SJCRH30 (cell line): ENCODE data around the gene MAP7D1. TPM values are rescaled to one million over a fixed set of nuclear protein-coding genes. Genes with fewer than 3 reads are reported as not detected.
A peak's percentile ranks its signal among the peaks of the same experiment; 100 is the strongest.

Experiments
- DNase-seq, 2 experiments: peaks; one replicate each; pipeline ENCODE4 v3.0.0-alpha.2; 2015 to 2020
- H3K27ac ChIP-seq: fragments of 250-450 bp; sonication (Bioruptor Pico); 2 replicates; pipeline ENCODE4 v1.5.1; 2020; ENCODE audit warnings: mild to moderate bottlenecking, moderate library complexity
- H3K27me3 ChIP-seq: fragments of 250-450 bp; sonication (Bioruptor Pico); 2 replicates; pipeline ENCODE4 v1.5.1; 2020; ENCODE audit warnings: mild to moderate bottlenecking, moderate library complexity
- H3K36me3 ChIP-seq: fragments of 250-450 bp; sonication (Bioruptor Pico); 2 replicates; pipeline ENCODE4 v1.5.1; 2020; ENCODE audit warnings: mild to moderate bottlenecking, moderate library complexity
- H3K4me1 ChIP-seq: fragments of 250-450 bp; sonication (Bioruptor Pico); 2 replicates; pipeline ENCODE4 v1.5.1; 2020; ENCODE audit warnings: mild to moderate bottlenecking, moderate library complexity
- H3K4me3 ChIP-seq: fragments of 250-450 bp; sonication (Bioruptor Pico); 2 replicates; pipeline ENCODE4 v1.5.1; 2020; ENCODE audit warnings: mild to moderate bottlenecking, moderate library complexity
- H3K9me3 ChIP-seq: fragments of 250-450 bp; sonication (Bioruptor Pico); replicated peaks from 2 replicates; pipeline ENCODE4 v1.5.1; 2020; ENCODE audit warnings: mild to moderate bottlenecking, moderate library complexity
- total RNA-seq: library from RNA; depleted of rRNA; stranded (reverse); fragments of >200 nt; shearing (Covaris generic); gene quantifications from 2 replicates; pipeline ENCODE4 v1.2.3, GENCODE V29; 2014

The MAP7D1 gene
- total RNA-seq, 1 experiment from 2014 or later, result 96.2 TPM

DNA sequence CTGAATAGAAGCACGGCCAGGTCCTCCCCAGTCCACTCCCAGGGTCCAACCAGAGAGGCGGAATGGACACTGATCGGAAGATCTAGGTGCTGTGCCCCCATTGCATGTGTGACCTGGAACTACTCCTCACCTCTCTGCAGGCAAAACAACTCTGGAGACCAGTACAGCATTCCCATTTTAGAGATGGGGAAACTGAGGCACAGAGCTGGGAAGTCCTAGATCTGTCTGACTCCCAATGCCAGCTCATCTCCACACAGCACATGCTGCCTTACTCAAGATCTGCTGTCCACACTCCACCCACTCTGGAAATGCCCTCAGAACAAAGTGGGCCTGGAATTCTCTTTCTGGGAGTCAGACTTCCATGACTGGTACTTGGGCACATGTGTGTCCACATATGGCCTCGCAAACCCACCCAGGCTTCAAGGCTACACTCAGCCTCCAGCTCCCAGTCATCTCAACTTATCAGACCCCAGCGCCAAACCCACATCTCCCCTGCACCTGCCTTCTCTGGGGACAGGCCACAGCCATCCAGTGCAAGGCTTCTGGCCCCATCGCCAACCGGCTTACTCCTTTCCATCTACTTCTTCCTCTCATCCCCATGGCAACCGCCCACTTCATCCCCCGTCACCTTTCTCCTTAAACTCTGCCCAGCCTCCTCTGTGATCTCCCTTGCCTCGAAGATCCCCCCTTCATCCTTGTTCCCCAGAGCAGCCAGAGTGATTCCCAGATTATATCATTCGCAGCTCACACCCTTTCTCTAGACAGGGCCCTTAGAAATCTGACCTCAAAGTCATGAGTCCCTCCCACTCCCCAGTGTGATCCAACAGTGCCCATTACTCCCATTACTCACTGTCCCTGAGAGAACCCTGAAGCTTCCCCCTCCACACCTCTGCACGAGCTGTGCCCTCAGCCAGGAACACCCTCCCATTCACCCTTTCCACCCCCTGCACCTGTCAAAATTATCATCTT lies 33.6 kb upstream of the MAP7D1 start:
- DNase-seq, result no peak
- Histone ChIP-seq H3K9me3 (no peaks in the 10 kb centered on the region), H3K27me3 (peaks cover 3% of the 10 kb centered on the region; the same call in 1 of the 2 replicates), H3K4me1 (peaks cover 50% of the 10 kb centered on the region), H3K36me3 (no peaks in the 10 kb centered on the region), H3K27ac (no peak overlapping the region), H3K4me3 (no peak overlapping the region)

DNA sequence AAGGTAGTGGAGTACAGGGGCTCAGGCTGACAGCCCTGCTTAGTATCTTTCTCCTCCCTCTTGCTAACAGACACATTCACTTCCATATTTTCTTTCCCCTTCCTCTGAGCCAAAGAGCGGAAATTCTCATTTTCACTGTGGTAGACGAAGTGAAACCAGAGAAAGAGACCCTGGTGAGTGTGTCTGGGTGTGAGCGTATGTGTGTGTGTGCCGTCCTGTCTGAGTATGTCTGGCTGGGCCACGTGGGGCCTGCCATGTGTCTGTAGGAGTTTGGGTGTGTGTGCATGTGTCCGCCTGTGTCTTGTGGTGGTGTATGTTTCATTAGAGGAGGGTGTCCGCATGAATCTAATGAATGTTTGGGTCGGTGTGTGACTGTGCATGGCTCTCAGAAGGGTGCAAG lies 32.6 kb upstream of the MAP7D1 start:
- Histone ChIP-seq H3K4me3 (no peak overlapping the region), H3K27me3 (peaks cover 3% of the 10 kb centered on the region; the same call in 1 of the 2 replicates), H3K4me1 (peaks cover 53% of the 10 kb centered on the region), H3K9me3 (no peaks in the 10 kb centered on the region), H3K36me3 (no peaks in the 10 kb centered on the region), H3K27ac (no peak overlapping the region)
- DNase-seq, result no peak

DNA sequence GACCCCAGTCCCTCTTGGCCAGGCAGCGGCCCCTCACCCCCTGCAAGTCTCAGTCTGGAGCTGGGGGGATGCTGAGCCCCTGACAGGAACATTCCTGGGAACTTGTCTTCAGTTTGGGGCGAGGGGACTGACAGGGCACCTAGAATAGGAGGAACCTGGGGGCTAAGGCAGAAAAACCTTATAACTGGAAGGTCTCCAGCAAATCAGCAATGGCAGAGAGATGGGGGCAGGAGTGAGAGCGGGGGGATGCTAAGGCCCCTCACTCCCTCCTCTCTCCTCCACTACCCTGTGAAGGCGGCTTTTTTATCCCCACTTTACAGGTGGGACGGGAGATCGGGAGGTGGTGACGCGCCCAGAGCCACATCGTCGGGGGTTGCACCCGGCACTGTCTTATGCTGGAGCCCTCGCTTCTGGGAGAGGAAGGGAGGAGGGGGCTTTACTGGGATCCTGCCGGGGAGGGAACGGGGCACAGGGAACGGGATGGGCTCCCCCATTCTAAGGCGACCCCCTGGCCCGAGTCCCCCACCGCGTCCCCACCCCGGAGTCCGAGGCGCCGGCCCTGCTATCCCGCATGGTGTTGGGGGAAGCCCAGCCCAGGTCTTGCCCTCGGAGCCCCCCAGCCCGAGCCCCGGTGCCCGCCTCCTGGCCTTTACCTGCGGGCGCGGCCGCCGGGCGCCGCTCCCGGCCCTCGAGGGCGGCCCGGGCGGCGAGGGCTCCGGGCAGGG lies 31.4 kb upstream of the MAP7D1 start:
- Histone ChIP-seq H3K27me3 (peaks cover 3% of the 10 kb centered on the region; the same call in 1 of the 2 replicates), H3K4me1 (peaks cover 44% of the 10 kb centered on the region), H3K4me3 (no peak overlapping the region), H3K36me3 (no peaks in the 10 kb centered on the region), H3K9me3 (no peaks in the 10 kb centered on the region), H3K27ac (no peak overlapping the region)
- DNase-seq, result no peak

DNA sequence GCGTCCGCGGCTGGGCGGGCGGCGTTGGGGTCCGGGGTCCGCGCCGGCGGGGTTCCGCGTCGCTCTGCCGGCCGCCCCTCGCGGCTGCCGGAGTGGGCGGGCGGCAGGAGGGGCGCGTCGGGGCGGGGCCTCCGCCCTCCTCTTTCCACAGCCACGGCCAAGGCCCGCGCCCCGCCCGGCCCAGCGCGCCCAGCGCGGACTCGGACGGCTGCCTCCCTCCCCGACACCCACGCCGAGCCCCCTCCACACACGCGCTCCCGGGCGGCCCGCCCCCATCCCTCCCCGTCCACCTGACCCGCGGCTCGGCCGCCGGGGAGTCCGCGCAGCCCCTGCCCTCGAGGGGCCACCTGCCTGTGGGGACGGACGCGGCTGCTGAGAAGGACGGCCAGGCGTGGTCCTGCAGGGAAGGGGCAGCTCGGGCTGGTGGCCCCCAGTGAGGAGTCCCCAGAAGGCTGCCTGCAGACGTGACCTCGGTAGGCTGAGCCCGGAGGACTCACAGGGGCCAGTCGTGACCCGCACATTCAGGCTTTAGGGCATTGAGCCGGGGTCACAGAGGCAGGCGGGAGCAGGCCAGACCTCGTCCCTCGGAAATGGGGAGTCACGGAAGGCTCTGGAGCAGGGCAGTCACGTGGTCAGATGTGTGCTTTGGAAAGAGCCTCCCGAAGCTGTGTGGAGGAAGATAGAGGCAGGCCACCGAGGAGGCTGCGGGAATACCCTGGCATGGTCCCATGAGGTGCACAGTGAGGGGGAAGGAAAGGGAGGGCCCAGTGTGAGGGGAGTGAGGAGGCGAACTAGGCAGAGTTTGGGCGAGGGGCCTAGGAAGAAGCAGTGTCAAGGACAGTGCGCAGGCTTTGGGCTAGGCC lies 30.6 kb upstream of the MAP7D1 start, which contains the start of gene COL8A2:
TSS of gene COL8A2 (minus strand) at position 94 of the 863 bp plus-strand sequence. CDS start 24,980 bp downstream, outside the sequence.
- DNase-seq, result no peak
- no peaks in the 10 kb centered on the region for H3K9me3 ChIP-seq
- H3K4me3 ChIP-seq, result no peak within 1 kb of the TSS
- H3K4me1 ChIP-seq, result peaks cover 37% of the 10 kb centered on the region
- H3K27me3 ChIP-seq, result peaks cover 3% of the 10 kb centered on the region; the same call in 1 of the 2 replicates
- H3K36me3 ChIP-seq, result no peaks in the 10 kb centered on the region
- H3K27ac ChIP-seq, result no peak within 1 kb of the TSS

DNA sequence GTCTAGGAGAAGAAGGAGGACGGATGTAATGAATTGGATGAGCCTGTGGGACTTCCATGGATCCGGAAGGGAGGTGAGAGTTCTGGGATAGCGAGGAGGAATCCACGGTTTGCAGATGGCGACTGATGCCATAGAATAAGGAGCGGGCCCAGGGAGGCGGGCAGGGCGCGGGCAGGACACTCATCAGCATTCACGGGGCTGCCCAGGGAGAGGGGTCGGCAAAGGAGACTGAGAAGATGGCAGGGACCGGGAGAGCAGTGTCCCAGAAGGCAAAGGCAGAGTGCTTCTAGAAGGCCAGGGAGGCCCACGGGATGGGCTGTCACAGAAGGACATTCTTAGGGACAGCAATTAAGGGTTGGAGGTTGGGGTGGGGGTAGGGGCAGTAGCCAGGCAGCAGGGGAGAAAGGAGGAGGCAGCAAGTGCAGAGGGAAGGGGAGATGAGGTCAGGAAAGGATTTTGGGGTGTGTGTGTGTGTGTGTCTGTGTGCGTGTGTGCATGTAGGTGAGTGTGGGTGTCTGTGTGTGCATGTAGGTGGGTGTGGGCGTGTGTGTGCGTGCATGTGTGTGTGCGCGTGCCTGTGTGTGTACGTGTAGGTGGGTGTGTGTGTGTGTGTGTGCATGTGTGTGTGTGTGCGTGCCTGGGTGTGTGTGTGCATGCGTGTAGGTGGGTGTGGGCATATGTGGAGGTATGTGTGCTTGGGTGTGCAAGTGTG lies 29.8 kb upstream of the MAP7D1 start:
- no peaks in the 10 kb centered on the region for H3K9me3 ChIP-seq
- no peak overlapping the region for H3K27ac ChIP-seq
- no peaks in the 10 kb centered on the region for H3K36me3 ChIP-seq
- H3K4me1 ChIP-seq, result peaks cover 37% of the 10 kb centered on the region
- H3K27me3 ChIP-seq, result peaks cover 3% of the 10 kb centered on the region; the same call in 1 of the 2 replicates
- no peak overlapping the region for H3K4me3 ChIP-seq
- no peak for DNase-seq

DNA sequence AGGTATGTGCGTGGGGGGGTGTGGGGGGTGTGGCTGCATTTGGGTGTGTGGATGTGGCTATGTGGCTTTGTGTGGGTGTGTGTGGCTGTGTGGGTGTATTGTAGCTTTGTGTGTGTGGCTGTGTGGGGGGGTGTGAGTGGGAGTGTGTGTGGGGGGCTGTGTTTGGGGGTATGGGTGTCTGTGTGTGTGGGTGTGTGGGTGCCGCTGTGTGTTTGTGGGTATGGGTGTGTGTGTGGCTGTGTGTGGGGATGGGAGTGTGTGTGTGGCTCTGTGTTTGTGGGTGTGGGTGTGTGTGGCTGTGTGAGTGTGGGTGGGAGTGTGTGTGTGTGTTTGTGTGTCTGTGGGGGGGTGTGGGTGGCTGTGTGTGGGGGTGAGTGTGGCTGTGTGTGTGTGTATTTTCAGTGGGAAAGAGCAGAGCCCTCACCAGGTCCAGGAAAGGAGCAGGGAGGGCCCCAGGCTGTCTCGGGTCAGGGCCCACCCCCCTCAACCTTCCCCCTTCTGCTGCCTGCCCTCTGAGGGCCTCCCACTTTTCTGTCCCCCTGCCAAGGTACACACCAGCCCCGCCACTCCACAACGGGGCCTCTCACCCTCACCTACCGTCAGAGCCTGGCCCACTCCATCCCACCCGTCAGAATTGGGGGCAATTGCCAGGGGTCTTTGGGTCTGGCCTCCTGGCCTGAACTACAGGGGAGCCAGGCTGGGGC lies 29.0 kb upstream of the MAP7D1 start:
- Histone ChIP-seq H3K27ac (no peak overlapping the region), H3K36me3 (no peaks in the 10 kb centered on the region), H3K9me3 (no peaks in the 10 kb centered on the region), H3K27me3 (peaks cover 3% of the 10 kb centered on the region; the same call in 1 of the 2 replicates), H3K4me1 (peaks cover 37% of the 10 kb centered on the region), H3K4me3 (no peak overlapping the region)
- DNase-seq, result no peak

DNA sequence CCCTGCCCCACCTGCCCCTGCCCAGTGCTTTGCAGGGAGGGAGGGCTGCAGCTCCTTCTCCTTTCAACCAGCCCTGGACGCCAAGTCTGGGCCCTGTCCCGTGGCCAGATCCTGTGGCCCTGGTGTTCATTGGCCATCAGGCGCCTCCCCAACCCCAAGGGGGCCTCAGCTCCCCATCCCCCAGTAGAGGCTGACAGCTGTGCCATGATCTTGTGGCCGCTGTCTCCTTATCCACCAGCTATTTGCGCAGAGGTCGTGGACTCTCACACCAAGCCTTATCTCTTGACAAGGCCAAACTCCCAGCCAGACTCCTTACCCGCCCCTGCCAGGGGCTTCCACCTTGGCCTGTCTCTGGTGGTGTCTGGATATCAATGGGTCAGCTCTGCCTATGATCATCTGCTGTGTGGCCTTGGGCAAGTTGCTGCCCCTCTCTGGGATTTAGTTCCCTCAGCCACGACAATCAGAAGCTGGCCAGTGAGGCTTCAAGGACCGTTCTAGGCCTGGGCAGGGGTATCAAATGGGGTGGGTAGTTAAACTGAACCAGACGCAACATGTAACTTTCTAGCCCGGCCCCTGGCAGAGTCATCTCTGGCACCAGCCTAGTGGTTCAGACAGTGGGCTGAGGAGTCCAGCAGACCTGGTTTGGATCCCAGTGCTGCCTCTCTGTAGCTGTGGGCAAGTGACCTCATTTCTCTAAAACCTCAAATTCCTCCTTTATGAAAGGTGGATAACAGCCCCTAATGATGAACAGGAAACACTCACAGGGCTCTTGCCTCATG lies 27.6 kb upstream of the MAP7D1 start:
- Histone ChIP-seq H3K27me3 (peaks cover 3% of the 10 kb centered on the region; the same call in 1 of the 2 replicates), H3K4me1 (peaks cover 26% of the 10 kb centered on the region), H3K9me3 (no peaks in the 10 kb centered on the region), H3K27ac (peak overlapping the region; percentile 26), H3K36me3 (no peaks in the 10 kb centered on the region), H3K4me3 (no peak overlapping the region)
- peak; percentile 50 to 58 for DNase-seq

DNA sequence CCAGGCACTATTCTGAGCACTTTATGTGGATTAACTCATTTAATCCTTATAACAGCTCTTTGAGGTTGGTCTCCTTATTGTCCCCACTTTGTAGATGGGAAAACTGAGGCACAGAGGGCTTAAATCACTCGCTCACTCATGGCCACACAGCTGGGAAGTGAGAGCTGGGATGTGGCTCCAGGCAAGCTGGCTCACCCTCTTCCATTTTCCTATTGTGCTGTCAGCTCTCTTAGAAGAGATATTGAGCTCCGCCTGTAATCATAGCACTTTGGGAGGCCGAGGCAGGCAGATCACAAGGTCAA lies 27.1 kb upstream of the MAP7D1 start:
- DNase-seq, result no peak
- H3K27ac ChIP-seq, result peak overlapping the region; percentile 26; the same call in 1 of the 2 replicates
- H3K4me1 ChIP-seq, result peaks cover 20% of the 10 kb centered on the region
- H3K27me3 ChIP-seq, result peaks cover 3% of the 10 kb centered on the region; the same call in 1 of the 2 replicates
- H3K4me3 ChIP-seq, result no peak overlapping the region
- no peaks in the 10 kb centered on the region for H3K9me3 ChIP-seq
- no peaks in the 10 kb centered on the region for H3K36me3 ChIP-seq

DNA sequence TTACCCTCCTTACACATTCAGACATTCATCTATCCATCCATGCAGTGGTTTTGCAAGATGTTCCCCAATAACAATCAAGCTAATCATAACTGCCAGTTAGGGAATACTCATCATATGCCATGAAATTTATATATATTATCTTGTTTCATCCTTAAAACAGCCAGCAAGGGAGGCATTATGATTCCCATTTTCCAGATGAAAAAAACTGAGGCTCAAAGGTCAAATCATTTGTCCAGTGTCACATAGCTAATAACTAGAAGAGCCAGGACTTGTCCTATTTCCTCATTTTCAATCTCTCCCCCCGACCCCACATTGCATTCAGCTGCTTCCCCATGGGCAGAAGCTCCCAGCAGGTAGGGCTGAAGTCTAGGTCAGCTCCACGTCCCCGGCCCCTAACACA lies 23.9 kb upstream of the MAP7D1 start:
- no peak overlapping the region for H3K4me3 ChIP-seq
- no peak for DNase-seq
- no peaks in the 10 kb centered on the region for H3K27me3 ChIP-seq

DNA sequence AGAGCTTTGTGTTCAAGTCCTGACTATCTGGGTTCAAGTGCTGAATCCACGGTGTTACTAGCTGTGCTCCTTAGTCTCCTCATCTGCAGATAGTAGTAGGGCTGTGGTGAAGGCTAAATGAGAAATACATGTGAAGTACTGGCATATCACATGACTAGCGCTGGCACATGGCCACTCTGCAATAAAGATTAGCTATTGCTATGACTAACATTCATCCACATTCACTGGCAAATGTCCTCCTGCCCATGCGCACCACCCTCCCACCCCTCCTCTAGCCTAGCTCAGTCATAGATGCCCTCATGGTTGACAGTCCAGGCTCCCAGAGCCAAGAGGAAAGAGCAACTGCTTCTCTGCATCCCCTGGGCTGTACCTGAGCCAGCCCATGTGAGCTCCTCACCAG lies 22.5 kb upstream of the MAP7D1 start:
- Histone ChIP-seq H3K4me1 (peaks cover 10% of the 10 kb centered on the region), H3K9me3 (no peaks in the 10 kb centered on the region), H3K27me3 (no peaks in the 10 kb centered on the region), H3K27ac (no peak overlapping the region), H3K4me3 (no peak overlapping the region), H3K36me3 (peaks cover 6% of the 10 kb centered on the region)
- DNase-seq, result peak; percentile 54 to 58

More for the DNA sequence above, 23.9 kb upstream of the MAP7D1 start:
- Histone ChIP-seq H3K4me1 (peaks cover 24% of the 10 kb centered on the region), H3K9me3 (no peaks in the 10 kb centered on the region), H3K27ac (no peak overlapping the region), H3K36me3 (no peaks in the 10 kb centered on the region)

DNA sequence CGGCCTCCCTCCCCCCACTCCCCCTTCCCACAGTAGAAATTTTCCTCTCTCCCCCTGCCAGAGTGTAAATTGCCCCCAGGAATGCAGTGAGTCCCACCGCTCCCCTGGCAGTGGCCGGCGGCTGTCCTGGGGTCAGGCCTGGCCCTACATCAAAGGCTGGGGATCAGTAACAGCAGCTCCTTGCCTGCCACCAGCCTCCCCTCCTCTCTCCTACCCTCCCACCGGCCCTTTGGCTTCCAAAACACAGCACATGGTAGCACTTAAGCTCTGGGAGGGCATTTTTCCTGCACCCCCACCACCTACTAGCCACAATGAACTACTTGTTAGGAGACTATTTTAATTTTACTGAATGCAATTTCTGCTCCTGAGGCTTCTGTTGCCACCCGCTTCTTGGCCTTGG lies 21.9 kb upstream of the MAP7D1 start:
- no peaks in the 10 kb centered on the region for H3K9me3 ChIP-seq
- H3K27me3 ChIP-seq, result no peaks in the 10 kb centered on the region
- peaks cover 7% of the 10 kb centered on the region for H3K36me3 ChIP-seq
- peaks cover 8% of the 10 kb centered on the region for H3K4me1 ChIP-seq
- no peak overlapping the region for H3K4me3 ChIP-seq
- H3K27ac ChIP-seq, result no peak overlapping the region
- no peak for DNase-seq

DNA sequence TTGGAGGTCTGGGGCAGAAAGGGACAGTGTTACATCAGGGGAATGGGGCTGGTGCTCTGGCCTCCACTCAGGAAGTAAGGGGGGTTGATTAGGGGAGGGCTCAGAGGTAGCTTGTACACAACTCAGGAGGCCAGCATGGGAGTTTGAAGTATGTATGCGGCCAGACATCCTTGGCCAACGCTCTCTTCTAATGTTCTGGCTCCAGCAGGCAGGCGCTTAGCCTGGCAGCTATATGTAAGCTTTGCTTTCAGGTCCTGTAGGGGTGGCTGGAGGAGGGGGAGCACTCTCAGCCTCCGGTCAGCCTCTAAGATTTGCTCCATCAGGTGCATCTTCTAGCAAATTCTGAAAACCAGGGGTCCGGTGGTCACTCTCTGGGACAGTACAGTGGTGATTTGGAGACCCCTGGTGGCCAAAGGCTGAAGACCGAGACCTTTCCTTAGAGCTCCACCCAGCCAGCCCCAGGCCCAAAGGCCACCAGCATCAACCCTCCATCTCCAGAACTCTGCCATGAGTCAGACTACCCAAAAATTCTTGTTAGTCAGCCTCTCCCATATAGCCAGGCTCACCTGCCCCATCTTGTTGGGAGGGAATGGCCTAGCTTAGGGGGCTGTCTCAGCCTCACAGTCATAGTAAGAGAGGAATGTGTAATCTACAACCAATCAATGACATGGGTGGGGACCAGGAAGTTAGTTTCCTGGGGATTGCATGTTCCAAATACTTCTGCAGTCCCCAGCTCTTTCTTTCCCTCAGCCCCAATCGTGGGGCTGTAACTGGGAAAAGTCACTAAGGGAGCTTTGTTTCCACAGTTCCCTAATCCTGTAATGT lies 21.2 kb upstream of the MAP7D1 start:
- Histone ChIP-seq H3K4me3 (no peak overlapping the region), H3K27me3 (no peaks in the 10 kb centered on the region), H3K36me3 (peaks cover 10% of the 10 kb centered on the region), H3K4me1 (peaks cover 8% of the 10 kb centered on the region), H3K27ac (no peak overlapping the region), H3K9me3 (no peaks in the 10 kb centered on the region)
- peak; percentile 77 to 91 for DNase-seq
